Keratinocyte (primary cell): Measurements from ENCODE around the gene FZD2.

Experiments used
- CTCF ChIP-seq, 3 experiments: IDR thresholded peaks in 1 of 3; conservative IDR thresholded peaks in 1 of 3; optimal IDR thresholded peaks in 1 of 3; 2 replicates in 2 of 3; 3 replicates in 1 of 3; pipeline versions ENCODE3 to v1.5.1; 2011; ENCODE audit warnings: low read length in 3 of 3, mild to moderate bottlenecking in 3 of 3, moderate library complexity in 2 of 3, control low read depth in 1 of 3, inconsistent platforms in 1 of 3; ENCODE audit not compliant: insufficient read depth in 2 of 3; ENCODE audit errors: extremely low read depth in 1 of 3
- EZH2 ChIP-seq: IDR thresholded peaks from one replicate; pipeline ENCODE4 v1.6.1; 2012; ENCODE audit warnings: inconsistent platforms, mild to moderate bottlenecking, low read length, moderate library complexity

GRCh38 chr17:44549686-44550085 lies 7.6 kb upstream of the FZD2 start:
- TF ChIP-seq EZH2 (no peak), CTCF (optimal IDR thresholded peaks at IDR 0.05 in 1 of 3, IDR thresholded peaks at IDR 0.05 in 1 of 3, conservative IDR thresholded peaks at IDR 0.05 in 1 of 3; ENCODE audit: extremely low read depth in 1 of 3, insufficient read depth in 2 of 3, low read length in 3 of 3) (no peak)
